NCI-H2171 treated with DMSO at 0.1 percent for 48 hours (cell line): ENCODE data around the gene PFDN1.
"Not testable (repeated sequence)": the region's sequence is repeated elsewhere in the genome, so short reads cannot be mapped to it uniquely, and the experiment has no call there.

Experiments used
- DNase-seq: peaks from one replicate; lab custom pipeline; 2025; lab: John Stamatoyannopoulos, UW

PFDN1 gene

DNA sequence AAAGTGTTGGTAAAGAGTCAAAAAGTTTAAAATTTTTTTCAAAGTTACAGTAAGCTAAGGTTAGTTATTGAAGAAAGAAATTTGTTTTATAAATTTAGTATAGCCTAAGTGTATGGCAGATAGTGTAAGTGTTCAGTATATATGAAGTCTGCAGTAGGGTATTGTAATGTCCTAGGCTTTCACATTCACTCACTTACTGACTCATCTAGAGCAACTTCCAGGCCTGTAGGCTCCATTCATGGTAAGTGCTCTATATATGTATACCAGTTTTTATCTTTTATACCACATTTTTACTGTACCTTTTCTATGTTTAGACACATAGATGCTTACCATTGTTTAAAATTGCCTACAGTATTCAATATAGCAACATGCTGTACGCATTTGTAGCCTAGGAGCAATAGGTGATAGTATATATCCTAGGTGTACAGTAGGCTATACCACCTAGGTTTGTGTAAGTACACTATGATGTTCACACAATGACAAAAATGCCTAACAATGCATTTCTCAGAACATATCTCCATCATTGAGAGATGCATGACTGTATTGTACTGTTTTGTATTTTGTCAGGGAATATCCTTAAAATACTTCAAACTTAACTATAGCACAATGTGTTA, 89.4 kb downstream of the PFDN1 start:
- DNase-seq = no peak

GRCh38 chr5:140208065-140208464, 94.8 kb downstream of the PFDN1 start:
- DNase-seq = no peak

- DNase-seq = no peak
These were observed 95.5 kb downstream of the PFDN1 start for GRCh38 chr5:140207250-140207964.

- DNase-seq = no peak
These were observed 96.9 kb downstream of the PFDN1 start for GRCh38 chr5:140205952-140206351.

DNA sequence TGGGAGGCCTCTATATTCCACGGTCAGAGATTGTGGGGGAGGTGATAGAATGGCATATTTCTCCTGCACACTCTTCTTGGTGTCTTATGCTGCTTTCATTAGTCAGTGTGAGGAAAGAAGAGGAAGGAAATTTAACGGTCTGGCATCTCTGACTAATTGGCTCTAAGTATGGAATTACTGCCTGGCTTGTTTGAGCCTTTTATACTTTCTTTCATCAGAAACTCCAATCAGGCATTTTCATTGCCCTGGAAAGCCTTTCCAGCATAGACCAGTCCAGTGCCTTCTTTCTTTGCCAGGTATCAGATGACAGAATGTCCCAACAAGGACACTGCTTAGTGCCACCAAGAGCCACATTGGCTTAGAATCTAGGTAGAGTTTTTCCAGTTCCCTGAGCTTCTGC, 97.7 kb downstream of the PFDN1 start:
- DNase-seq = no peak

- DNase-seq = no peak
These were observed 100.3 kb downstream of the PFDN1 start for GRCh38 chr5:140202610-140203009.

DNA sequence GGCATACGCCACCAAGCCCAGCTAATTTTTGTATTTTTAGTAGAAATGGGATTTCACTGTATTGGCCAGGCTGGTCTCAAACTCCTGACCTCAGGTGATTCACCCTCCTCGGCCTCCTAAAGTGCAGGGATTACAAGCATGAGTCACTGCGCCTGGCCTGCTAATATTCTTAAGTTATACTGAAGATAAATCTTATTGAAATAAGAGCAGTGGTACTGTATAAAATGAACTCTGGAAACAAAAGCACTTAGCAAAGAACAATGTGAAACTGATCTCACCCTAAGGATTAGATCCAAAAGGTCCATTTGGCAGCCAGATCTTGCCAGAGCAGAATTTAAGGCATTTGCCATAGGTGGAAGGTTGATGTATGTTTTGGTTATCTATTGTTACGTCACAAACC, 100.8 kb downstream of the PFDN1 start:
- DNase-seq = no peak

DNA sequence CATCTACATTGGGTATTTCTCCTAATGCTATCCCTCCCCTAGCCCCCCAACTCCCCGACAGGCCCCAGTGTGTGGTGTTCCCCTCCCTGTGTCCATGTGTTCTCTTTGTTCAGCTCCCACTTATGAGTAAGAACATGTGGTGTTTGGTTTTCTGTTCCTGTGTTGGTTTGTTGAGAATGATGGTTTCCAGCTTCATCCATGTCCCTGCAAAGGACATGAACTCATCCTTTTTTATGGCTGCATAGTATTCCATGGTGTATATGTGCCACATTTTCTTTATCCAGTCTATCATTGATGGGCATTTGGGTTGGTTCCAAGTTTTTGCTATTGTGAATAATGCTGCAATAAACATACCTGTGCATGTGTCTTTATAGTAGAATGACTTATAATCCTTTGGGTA, 104.0 kb downstream of the PFDN1 start:
- DNase-seq = not testable (repeated sequence)

- no peak for DNase-seq
These were observed 105.9 kb downstream of the PFDN1 start for GRCh38 chr5:140197023-140197422.

- no peak for DNase-seq
These were observed 106.6 kb downstream of the PFDN1 start for GRCh38 chr5:140196115-140196814.
